Breast epithelium (tissue), 4 donors: Measurements from ENCODE around the gene OPCML. TPM values are rescaled to one million over a fixed set of nuclear protein-coding genes. Genes with fewer than 3 reads are reported as not detected.

ENCODE experiments used
- DNase-seq, 2 donors: peaks; one replicate each; pipeline ENCODE4 v3.0.0-alpha.2; 2019; ENCODE audit warnings: low spot score in 2 of 2
- H3K27ac ChIP-seq, 2 donors: fragments of 200-600 bp; sonication (generic) in 1 of 2; one replicate each; pipeline ENCODE4 v1.5.1; 2016 to 2019; ENCODE audit warnings: mild to moderate bottlenecking in 1 of 2
- H3K27me3 ChIP-seq, 2 donors: fragments of 200-600 bp; sonication (generic) in 1 of 2; one replicate each; pipeline versions ENCODE4 v1.5.1 to v1.6.0; 2017 to 2019; ENCODE audit warnings: control low read depth in 1 of 2, mild to moderate bottlenecking in 1 of 2
- H3K36me3 ChIP-seq: fragments of 200-600 bp; one replicate; pipeline ENCODE4 v1.5.1; 2019
- H3K4me1 ChIP-seq, 2 donors: fragments of 200-600 bp; sonication (generic); one replicate each; pipeline ENCODE4 v1.5.1; 2016 to 2019; ENCODE audit warnings: control low read depth in 1 of 2
- H3K4me3 ChIP-seq, 3 donors: fragments of 200-600 bp; sonication (generic); 1 replicate in 2 of 3; 2 replicates in 1 of 3; pipeline ENCODE4 v1.5.1; 2016 to 2019; ENCODE audit warnings: mild to moderate bottlenecking in 3 of 3, moderate library complexity in 2 of 3
- H3K9me3 ChIP-seq, 2 donors: fragments of 200-600 bp; sonication (generic) in 1 of 2; one replicate each; pipeline ENCODE4 v1.5.1; 2016 to 2019; ENCODE audit warnings: control low read depth in 1 of 2
- POLR2A ChIP-seq: fragments of 450-650 bp; IDR thresholded peaks from one replicate; pipeline ENCODE4 v1.6.1; 2016; ENCODE audit warnings: antibody characterized with exemption, mild to moderate bottlenecking, moderate library complexity
- POLR2AphosphoS5 ChIP-seq, 3 donors: sonication (generic); formaldehyde crosslinking; IDR thresholded peaks; one replicate each; pipeline ENCODE4 v1.6.1; 2017; ENCODE audit warnings: antibody characterized with exemption in 3 of 3
- intact Hi-C: fragments of 100-400 bp; cut with DNase I; formaldehyde crosslinking; loops from one replicate; pipeline ENCODE4 v1.15.1; 2023; ENCODE audit warnings: low total_unique reads
- total RNA-seq, 3 donors: library from RNA; depleted of rRNA; stranded (reverse); fragments of >200 nt; gene quantifications; one replicate each; pipeline ENCODE4 v1.1.0, GENCODE V29; 2016
- TF ChIP-seq, protein P1 (sequence below), 3 donors: fragments of 450-650 bp; IDR thresholded peaks; one replicate each; pipeline ENCODE4 v1.5.1; 2016 to 2017; ENCODE audit warnings: antibody characterized with exemption in 3 of 3, mild to moderate bottlenecking in 3 of 3, moderate library complexity in 3 of 3

OPCML gene
- total RNA-seq, 3 donors from 2014 or later, result not detected

DNA sequence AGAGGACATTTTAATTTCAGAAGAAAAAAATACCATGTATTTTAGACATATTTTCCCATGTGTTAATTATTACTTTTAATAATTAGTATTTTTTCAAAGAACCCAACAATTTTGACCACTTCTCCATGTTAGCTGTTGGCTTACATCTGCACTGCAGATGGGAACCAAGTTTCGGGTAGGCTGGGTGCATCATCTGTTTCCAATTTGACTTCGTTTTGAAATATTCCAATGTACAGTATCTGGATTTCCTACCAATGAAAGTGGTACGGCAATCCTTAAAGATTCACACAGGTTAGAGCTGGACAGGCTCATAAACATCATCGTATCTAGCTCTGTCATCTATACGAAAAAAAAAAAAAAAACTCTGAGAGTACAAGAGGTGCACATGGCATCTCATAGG, 670.2 kb downstream of the OPCML start:
- no peak for TF ChIP-seq POLR2AphosphoS5 (IDR thresholded peaks at IDR 0.05)
- no peak for TF ChIP-seq POLR2A
- TF ChIP-seq, protein P1, sequence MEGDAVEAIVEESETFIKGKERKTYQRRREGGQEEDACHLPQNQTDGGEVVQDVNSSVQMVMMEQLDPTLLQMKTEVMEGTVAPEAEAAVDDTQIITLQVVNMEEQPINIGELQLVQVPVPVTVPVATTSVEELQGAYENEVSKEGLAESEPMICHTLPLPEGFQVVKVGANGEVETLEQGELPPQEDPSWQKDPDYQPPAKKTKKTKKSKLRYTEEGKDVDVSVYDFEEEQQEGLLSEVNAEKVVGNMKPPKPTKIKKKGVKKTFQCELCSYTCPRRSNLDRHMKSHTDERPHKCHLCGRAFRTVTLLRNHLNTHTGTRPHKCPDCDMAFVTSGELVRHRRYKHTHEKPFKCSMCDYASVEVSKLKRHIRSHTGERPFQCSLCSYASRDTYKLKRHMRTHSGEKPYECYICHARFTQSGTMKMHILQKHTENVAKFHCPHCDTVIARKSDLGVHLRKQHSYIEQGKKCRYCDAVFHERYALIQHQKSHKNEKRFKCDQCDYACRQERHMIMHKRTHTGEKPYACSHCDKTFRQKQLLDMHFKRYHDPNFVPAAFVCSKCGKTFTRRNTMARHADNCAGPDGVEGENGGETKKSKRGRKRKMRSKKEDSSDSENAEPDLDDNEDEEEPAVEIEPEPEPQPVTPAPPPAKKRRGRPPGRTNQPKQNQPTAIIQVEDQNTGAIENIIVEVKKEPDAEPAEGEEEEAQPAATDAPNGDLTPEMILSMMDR (IDR thresholded peaks at IDR 0.05), result no peak
- intact Hi-C loops, result no loop called here
- H3K36me3 ChIP-seq, result no peaks in the 10 kb centered on the region
- H3K27ac ChIP-seq, result no peak overlapping the region
- H3K27me3 ChIP-seq, result no peaks in the 10 kb centered on the region
- no peak overlapping the region for H3K4me3 ChIP-seq
- H3K4me1 ChIP-seq, result no peaks in the 10 kb centered on the region
- no peak for DNase-seq
- no peaks in the 10 kb centered on the region for H3K9me3 ChIP-seq

DNA sequence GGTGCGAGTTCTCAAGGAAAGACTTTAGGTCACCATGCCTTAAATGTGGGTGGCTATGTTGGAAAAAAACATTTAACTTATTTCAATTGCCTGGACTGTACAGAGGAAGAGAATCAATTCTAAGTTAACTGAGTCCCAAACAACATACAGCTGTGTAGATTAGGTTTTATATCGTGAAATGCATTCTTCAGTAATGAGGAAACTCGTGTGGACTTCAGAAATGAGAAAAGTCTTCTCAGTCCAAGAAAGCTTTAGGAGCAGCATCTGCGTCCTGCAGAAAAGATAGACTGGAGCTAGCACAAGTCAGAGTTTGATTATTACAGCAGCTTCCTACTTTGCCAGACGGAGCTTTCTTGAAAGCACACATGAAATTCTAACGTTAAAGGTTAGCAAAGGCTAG, 673.0 kb downstream of the OPCML start:
- no peak overlapping the region for H3K4me3 ChIP-seq
- H3K9me3 ChIP-seq, result peaks cover 0 to 6% of the 10 kb centered on the region in 2 donors
- DNase-seq, result no peak
- H3K27ac ChIP-seq, result no peak overlapping the region
- no peaks in the 10 kb centered on the region for H3K36me3 ChIP-seq
- TF ChIP-seq POLR2AphosphoS5 (IDR thresholded peaks at IDR 0.05) (no peak), POLR2A (no peak)
- TF ChIP-seq, protein P1 (IDR thresholded peaks at IDR 0.05), result no peak
- no peaks in the 10 kb centered on the region for H3K4me1 ChIP-seq
- intact Hi-C loops, result no loop called here
- H3K27me3 ChIP-seq, result no peaks in the 10 kb centered on the region

GRCh38 chr11:132858223-132858622, 674.1 kb downstream of the OPCML start:
- no peak for DNase-seq
- Histone ChIP-seq H3K27ac (no peak overlapping the region), H3K4me3 (no peak overlapping the region), H3K27me3 (no peaks in the 10 kb centered on the region), H3K9me3 (peaks cover 0 to 6% of the 10 kb centered on the region in 2 donors), H3K36me3 (no peaks in the 10 kb centered on the region), H3K4me1 (no peaks in the 10 kb centered on the region)
- TF ChIP-seq, protein P1 (IDR thresholded peaks at IDR 0.05), result no peak
- TF ChIP-seq POLR2AphosphoS5 (IDR thresholded peaks at IDR 0.05) (no peak), POLR2A (no peak)
- intact Hi-C loops, result no loop called here

DNA sequence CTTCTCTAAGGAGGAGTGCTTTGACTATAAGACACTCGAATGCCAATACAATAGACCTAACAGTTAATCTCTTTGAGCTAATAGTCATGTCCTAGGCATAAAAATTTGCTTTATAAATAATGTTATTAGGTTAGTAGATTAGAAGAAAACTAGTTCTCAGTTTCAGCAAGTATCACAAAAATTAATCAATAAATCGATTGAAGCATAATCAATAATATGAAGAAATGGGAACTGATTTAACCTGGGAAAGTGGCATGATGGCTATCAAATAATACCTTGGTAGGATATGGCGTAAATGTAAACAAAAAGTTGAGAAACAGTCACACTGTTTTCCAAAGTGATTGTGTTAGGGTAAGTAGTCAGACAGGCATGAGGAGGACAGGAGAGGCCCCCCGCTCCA, 676.3 kb downstream of the OPCML start:
- no peaks in the 10 kb centered on the region for H3K36me3 ChIP-seq
- no peak overlapping the region for H3K4me3 ChIP-seq
- intact Hi-C loops, result no loop called here
- no peaks in the 10 kb centered on the region for H3K4me1 ChIP-seq
- H3K9me3 ChIP-seq, result peaks cover 0 to 6% of the 10 kb centered on the region in 2 donors
- H3K27ac ChIP-seq, result no peak overlapping the region
- no peaks in the 10 kb centered on the region for H3K27me3 ChIP-seq
- TF ChIP-seq, protein P1 (IDR thresholded peaks at IDR 0.05), result no peak
- TF ChIP-seq POLR2AphosphoS5 (IDR thresholded peaks at IDR 0.05) (no peak), POLR2A (no peak)
- no peak for DNase-seq

GRCh38 chr11:132855516-132855915, 676.8 kb downstream of the OPCML start:
- TF ChIP-seq POLR2AphosphoS5 (IDR thresholded peaks at IDR 0.05) (no peak), POLR2A (no peak)
- TF ChIP-seq, protein P1 (IDR thresholded peaks at IDR 0.05), result no peak
- Histone ChIP-seq H3K9me3 (peaks cover 0 to 6% of the 10 kb centered on the region in 2 donors), H3K27ac (no peak overlapping the region), H3K36me3 (no peaks in the 10 kb centered on the region), H3K4me1 (no peaks in the 10 kb centered on the region), H3K27me3 (no peaks in the 10 kb centered on the region), H3K4me3 (no peak overlapping the region)
- DNase-seq, result no peak
- intact Hi-C loops, result no loop called here
